Measurements from ENCODE around the gene PDE11A. TPM values are rescaled to one million over a fixed set of nuclear protein-coding genes. Genes with fewer than 3 reads are reported as not detected.

The PDE11A gene
- total and polyA plus RNA-seq, 5 donors from 2014 or later, result not detected

DNA sequence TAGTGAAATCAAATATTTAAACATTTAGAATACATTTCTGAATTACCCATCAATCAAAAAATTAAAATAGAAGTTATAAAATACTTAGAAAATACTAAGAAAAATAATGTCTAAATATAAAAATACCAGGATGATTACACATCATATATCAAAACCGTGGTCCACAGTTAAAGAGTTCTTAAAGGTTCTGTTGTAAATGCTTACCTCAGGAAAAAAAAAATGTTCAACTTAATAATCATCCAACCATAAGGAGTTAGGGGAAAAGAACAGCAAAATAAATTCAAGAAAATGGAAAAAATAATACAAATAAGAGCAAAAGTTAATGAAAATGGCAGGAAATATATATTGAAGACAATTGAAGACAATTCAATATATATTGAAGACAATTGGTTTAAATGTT, 43.2 kb downstream of the PDE11A start:
- Histone ChIP-seq H3K36me3 (ENCODE audit: control insufficient read depth, insufficient read depth, low read length) (no peaks in the 10 kb centered on the region), H3K27me3 (ENCODE audit: control insufficient read depth, insufficient read depth, low read length) (no peaks in the 10 kb centered on the region), H3K4me1 (ENCODE audit: control insufficient read depth, insufficient read depth, low read length, poor library complexity, severe bottlenecking) (no peaks in the 10 kb centered on the region), H3K27ac (ENCODE audit: insufficient read depth, low read length, poor library complexity, severe bottlenecking) (no peak overlapping the region), H3K4me3 (ENCODE audit: low read depth, low read length) (no peak overlapping the region), H3K9me3 (ENCODE audit: control insufficient read depth in 2 of 2, low read length in 2 of 2) (no peaks in the 10 kb centered on the region)
- H3K9me3 Mint-ChIP-seq, result peaks cover 0 to 9% (median 1%) of the 10 kb centered on the region in 7 donors
- H3K4me1 Mint-ChIP-seq, result no peaks in the 10 kb centered on the region
- no peak for ATAC-seq (ENCODE audit: low read depth in 2 of 2)
- no peak overlapping the region for H3K4me3 Mint-ChIP-seq
- no peak for DNase-seq
- no peak overlapping the region for H3K27ac Mint-ChIP-seq
- no peaks in the 10 kb centered on the region for H3K36me3 Mint-ChIP-seq
- H3K27me3 Mint-ChIP-seq, result peaks cover 4% of the 10 kb centered on the region

DNA sequence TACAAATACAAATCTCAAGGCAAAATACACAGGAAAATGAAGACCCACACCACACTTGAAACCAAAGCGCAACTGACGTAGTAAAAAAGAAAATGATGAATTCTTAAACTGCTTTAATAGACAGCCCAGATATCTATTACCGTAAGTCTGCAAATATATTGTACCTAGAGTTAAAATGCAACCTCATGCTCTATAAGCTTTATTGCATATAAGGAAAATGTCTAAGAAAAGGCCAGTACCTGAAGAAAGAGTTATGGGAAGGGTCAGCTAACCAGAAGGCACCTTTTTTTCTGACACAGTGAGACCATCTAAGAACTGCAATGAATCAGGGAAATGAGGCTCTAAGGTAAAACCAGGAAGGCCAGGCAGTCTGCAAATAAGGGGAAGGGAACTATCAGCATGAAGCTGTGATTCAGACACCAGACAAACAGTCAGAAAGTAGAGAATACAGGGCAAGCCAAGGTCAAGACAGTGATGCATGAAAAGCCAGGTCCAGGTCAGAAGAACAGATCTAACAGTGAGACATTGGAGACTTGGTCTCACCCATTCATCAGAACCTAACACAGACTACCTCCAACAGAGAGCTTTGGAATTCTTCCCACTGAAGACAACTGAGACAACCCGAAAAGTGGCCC, 46.9 kb downstream of the PDE11A start:
- peaks cover 0 to 2% (median 0%) of the 10 kb centered on the region in 7 donors for H3K9me3 Mint-ChIP-seq

DNA sequence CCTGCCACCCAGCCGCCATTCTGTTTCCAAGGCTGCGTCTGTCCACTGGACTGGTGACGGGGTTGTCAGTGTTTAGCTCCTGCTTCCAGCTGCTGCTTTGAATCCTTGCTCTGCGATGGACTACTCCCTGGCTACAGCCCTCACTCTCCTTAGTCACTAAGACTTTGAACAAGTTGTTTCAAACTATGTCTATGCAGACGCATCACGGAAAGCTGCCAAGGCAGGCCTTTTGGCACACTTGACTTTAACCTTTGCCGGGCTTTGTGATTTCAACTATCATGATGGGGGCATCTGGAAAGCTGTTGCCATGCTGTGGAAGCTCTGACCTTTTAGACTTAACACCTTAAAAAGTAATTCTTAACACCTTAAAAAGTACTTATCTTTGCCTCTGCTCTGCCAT, 54.4 kb downstream of the PDE11A start:
- DNase-seq (no peak), ATAC-seq (ENCODE audit: low read depth in 2 of 2) (no peak)
- Histone ChIP-seq H3K27ac (ENCODE audit: insufficient read depth, low read length, poor library complexity, severe bottlenecking) (no peak overlapping the region), H3K4me3 (ENCODE audit: low read depth, low read length) (no peak overlapping the region), H3K9me3 (ENCODE audit: control insufficient read depth in 2 of 2, low read length in 2 of 2) (no peaks in the 10 kb centered on the region), H3K27me3 (ENCODE audit: control insufficient read depth, insufficient read depth, low read length) (no peaks in the 10 kb centered on the region), H3K36me3 (ENCODE audit: control insufficient read depth, insufficient read depth, low read length) (no peaks in the 10 kb centered on the region), H3K4me1 (ENCODE audit: control insufficient read depth, insufficient read depth, low read length, poor library complexity, severe bottlenecking) (no peaks in the 10 kb centered on the region)
- Mint-ChIP-seq H3K4me3 (no peak overlapping the region), H3K27me3 (no peaks in the 10 kb centered on the region), H3K9me3 (peaks cover 0 to 2% (median 0%) of the 10 kb centered on the region in 7 donors), H3K4me1 (no peaks in the 10 kb centered on the region), H3K27ac (no peak overlapping the region), H3K36me3 (no peaks in the 10 kb centered on the region)

More for the DNA sequence above, 46.9 kb downstream of the PDE11A start:
- no peak overlapping the region for H3K27ac Mint-ChIP-seq
- no peaks in the 10 kb centered on the region for H3K4me1 Mint-ChIP-seq
- H3K9me3 ChIP-seq (ENCODE audit: control insufficient read depth in 2 of 2, low read length in 2 of 2), result no peaks in the 10 kb centered on the region
- no peaks in the 10 kb centered on the region for H3K36me3 ChIP-seq (ENCODE audit: control insufficient read depth, insufficient read depth, low read length)
- ATAC-seq (ENCODE audit: low read depth in 2 of 2) (no peak), DNase-seq (no peak)
- peaks cover 4% of the 10 kb centered on the region for H3K27me3 Mint-ChIP-seq
- no peak overlapping the region for H3K4me3 Mint-ChIP-seq
- H3K4me1 ChIP-seq (ENCODE audit: control insufficient read depth, insufficient read depth, low read length, poor library complexity, severe bottlenecking), result no peaks in the 10 kb centered on the region
- no peak overlapping the region for H3K27ac ChIP-seq (ENCODE audit: insufficient read depth, low read length, poor library complexity, severe bottlenecking)
- H3K4me3 ChIP-seq (ENCODE audit: low read depth, low read length), result no peak overlapping the region
- no peaks in the 10 kb centered on the region for H3K36me3 Mint-ChIP-seq
- no peaks in the 10 kb centered on the region for H3K27me3 ChIP-seq (ENCODE audit: control insufficient read depth, insufficient read depth, low read length)

DNA sequence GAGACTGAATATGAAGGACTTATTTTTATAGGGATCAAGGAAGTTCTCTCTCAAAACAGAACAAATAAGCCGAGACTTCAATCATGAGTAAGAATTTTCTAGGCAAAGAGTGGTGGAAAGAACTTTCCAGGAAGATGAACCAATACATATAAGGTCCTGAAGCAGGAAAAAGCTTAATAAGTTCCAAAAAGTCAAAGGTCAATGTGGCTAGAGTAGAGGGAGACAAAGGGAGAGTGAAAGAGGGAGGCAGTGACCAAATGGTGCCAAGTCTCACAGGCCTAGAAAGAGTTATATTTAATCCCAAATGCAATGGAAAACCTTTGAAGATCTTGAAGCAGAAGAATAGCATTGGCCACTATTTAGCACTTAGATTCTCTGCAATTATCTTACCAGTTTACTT, 56.0 kb downstream of the PDE11A start:
- H3K9me3 Mint-ChIP-seq, result peaks cover 0 to 2% (median 0%) of the 10 kb centered on the region in 7 donors
- H3K27me3 Mint-ChIP-seq, result no peaks in the 10 kb centered on the region
- Histone ChIP-seq H3K9me3 (ENCODE audit: control insufficient read depth in 2 of 2, low read length in 2 of 2) (no peaks in the 10 kb centered on the region), H3K27me3 (ENCODE audit: control insufficient read depth, insufficient read depth, low read length) (no peaks in the 10 kb centered on the region), H3K27ac (ENCODE audit: insufficient read depth, low read length, poor library complexity, severe bottlenecking) (no peak overlapping the region), H3K4me1 (ENCODE audit: control insufficient read depth, insufficient read depth, low read length, poor library complexity, severe bottlenecking) (no peaks in the 10 kb centered on the region), H3K4me3 (ENCODE audit: low read depth, low read length) (no peak overlapping the region), H3K36me3 (ENCODE audit: control insufficient read depth, insufficient read depth, low read length) (no peaks in the 10 kb centered on the region)
- ATAC-seq (ENCODE audit: low read depth in 2 of 2), result no peak
- H3K36me3 Mint-ChIP-seq, result no peaks in the 10 kb centered on the region
- no peak overlapping the region for H3K4me3 Mint-ChIP-seq
- no peaks in the 10 kb centered on the region for H3K4me1 Mint-ChIP-seq
- no peak overlapping the region for H3K27ac Mint-ChIP-seq
- no peak for DNase-seq

DNA sequence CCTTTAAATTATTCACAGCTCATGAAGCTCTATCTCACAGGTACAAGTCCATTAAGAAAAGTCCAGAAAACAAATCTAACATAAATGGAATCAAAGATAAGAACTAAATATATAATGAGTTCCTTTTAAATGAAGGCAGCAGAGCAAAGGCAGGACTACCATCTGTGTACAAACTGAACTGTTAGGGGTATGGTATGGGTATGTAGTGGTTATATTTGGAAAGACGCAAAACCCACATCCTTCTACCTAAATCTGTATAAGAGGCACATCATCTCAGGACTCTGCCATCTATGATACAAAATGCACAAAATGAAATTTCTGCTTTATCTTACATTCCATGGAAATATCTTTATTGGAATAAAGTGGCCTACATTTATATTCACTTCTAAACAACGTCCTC, 59.9 kb downstream of the PDE11A start:
- Mint-ChIP-seq H3K9me3 (peaks cover 0 to 2% (median 0%) of the 10 kb centered on the region in 7 donors), H3K4me3 (no peak overlapping the region), H3K36me3 (no peaks in the 10 kb centered on the region), H3K27ac (no peak overlapping the region), H3K4me1 (no peaks in the 10 kb centered on the region), H3K27me3 (peaks cover 6% of the 10 kb centered on the region)
- H3K27ac ChIP-seq (ENCODE audit: insufficient read depth, low read length, poor library complexity, severe bottlenecking), result no peak overlapping the region
- H3K9me3 ChIP-seq (ENCODE audit: control insufficient read depth in 2 of 2, low read length in 2 of 2), result no peaks in the 10 kb centered on the region
- H3K4me1 ChIP-seq (ENCODE audit: control insufficient read depth, insufficient read depth, low read length, poor library complexity, severe bottlenecking), result no peaks in the 10 kb centered on the region
- no peak overlapping the region for H3K4me3 ChIP-seq (ENCODE audit: low read depth, low read length)
- H3K27me3 ChIP-seq (ENCODE audit: control insufficient read depth, insufficient read depth, low read length), result no peaks in the 10 kb centered on the region
- DNase-seq, result no peak
- ATAC-seq (ENCODE audit: low read depth in 2 of 2), result no peak
- no peaks in the 10 kb centered on the region for H3K36me3 ChIP-seq (ENCODE audit: control insufficient read depth, insufficient read depth, low read length)

DNA sequence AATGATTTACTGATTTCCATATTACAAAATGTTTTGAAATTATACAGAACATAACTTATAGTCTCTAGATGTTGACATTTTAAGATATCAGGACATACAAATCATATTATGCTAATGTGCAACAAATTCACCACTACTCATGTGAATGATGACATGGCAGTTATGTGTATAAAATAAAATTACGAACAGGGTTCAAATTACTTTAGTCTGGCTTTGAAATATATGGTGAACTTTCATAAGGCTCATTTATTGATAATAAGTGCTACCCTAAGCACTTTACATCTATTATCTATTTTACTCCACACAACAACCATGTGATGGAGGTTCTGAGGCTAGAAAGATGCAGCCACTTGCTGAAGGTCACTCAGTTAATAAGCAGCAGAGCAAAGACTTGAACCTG, 62.8 kb downstream of the PDE11A start:
- H3K4me1 ChIP-seq (ENCODE audit: control insufficient read depth, insufficient read depth, low read length, poor library complexity, severe bottlenecking), result no peaks in the 10 kb centered on the region
- no peak overlapping the region for H3K4me3 ChIP-seq (ENCODE audit: low read depth, low read length)
- H3K27ac Mint-ChIP-seq, result no peak overlapping the region
- H3K27me3 Mint-ChIP-seq, result peaks cover 6% of the 10 kb centered on the region
- H3K27ac ChIP-seq (ENCODE audit: insufficient read depth, low read length, poor library complexity, severe bottlenecking), result no peak overlapping the region
- H3K4me1 Mint-ChIP-seq, result no peaks in the 10 kb centered on the region
- no peaks in the 10 kb centered on the region for H3K9me3 Mint-ChIP-seq
- H3K9me3 ChIP-seq (ENCODE audit: control insufficient read depth in 2 of 2, low read length in 2 of 2), result no peaks in the 10 kb centered on the region
- no peaks in the 10 kb centered on the region for H3K36me3 ChIP-seq (ENCODE audit: control insufficient read depth, insufficient read depth, low read length)
- no peaks in the 10 kb centered on the region for H3K27me3 ChIP-seq (ENCODE audit: control insufficient read depth, insufficient read depth, low read length)
- H3K4me3 Mint-ChIP-seq, result no peak overlapping the region
- DNase-seq, result no peak
- ATAC-seq (ENCODE audit: low read depth in 2 of 2), result no peak
- H3K36me3 Mint-ChIP-seq, result no peaks in the 10 kb centered on the region

DNA sequence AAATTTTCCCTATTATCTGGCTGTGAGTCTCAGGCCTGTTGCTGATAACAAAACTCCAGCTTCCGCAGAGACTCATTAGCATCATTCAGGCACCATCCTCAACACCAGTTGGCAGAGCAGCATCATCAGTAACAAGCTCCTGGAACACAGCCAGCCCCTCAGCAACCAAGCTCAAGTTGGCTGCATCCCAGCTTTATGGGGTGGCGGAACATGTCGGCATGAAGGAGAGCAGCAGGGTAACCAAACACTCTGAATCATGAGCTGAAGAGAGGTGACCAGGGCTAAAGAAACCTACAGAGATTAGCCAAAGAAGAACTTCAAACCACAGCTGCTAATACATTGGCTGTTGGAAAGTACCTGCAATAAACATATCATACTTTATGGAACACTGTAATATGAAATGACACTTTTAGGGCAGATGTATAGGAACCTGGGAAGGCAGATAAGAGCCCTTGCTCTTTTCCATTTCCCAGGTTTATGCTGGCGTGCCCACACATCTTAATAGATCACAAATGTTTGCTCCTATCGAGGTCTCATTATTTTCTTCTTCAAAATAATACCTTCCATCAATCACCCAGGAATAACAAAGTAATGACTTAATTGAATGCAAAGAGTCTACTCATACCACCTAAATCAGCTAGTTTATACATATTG, 63.8 kb downstream of the PDE11A start:
- no peak overlapping the region for H3K27ac Mint-ChIP-seq
- H3K9me3 ChIP-seq (ENCODE audit: control insufficient read depth in 2 of 2, low read length in 2 of 2), result no peaks in the 10 kb centered on the region
- H3K4me1 ChIP-seq (ENCODE audit: control insufficient read depth, insufficient read depth, low read length, poor library complexity, severe bottlenecking), result no peaks in the 10 kb centered on the region
- no peak overlapping the region for H3K4me3 ChIP-seq (ENCODE audit: low read depth, low read length)
- no peak for ATAC-seq (ENCODE audit: low read depth in 2 of 2)
- no peaks in the 10 kb centered on the region for H3K27me3 ChIP-seq (ENCODE audit: control insufficient read depth, insufficient read depth, low read length)
- no peak overlapping the region for H3K4me3 Mint-ChIP-seq
- DNase-seq, result no peak
- peaks cover 0 to 2% (median 0%) of the 10 kb centered on the region in 7 donors for H3K9me3 Mint-ChIP-seq
- no peaks in the 10 kb centered on the region for H3K36me3 Mint-ChIP-seq
- H3K27ac ChIP-seq (ENCODE audit: insufficient read depth, low read length, poor library complexity, severe bottlenecking), result no peak overlapping the region
- H3K27me3 Mint-ChIP-seq, result peaks cover 6% of the 10 kb centered on the region
- no peaks in the 10 kb centered on the region for H3K36me3 ChIP-seq (ENCODE audit: control insufficient read depth, insufficient read depth, low read length)
- no peaks in the 10 kb centered on the region for H3K4me1 Mint-ChIP-seq

DNA sequence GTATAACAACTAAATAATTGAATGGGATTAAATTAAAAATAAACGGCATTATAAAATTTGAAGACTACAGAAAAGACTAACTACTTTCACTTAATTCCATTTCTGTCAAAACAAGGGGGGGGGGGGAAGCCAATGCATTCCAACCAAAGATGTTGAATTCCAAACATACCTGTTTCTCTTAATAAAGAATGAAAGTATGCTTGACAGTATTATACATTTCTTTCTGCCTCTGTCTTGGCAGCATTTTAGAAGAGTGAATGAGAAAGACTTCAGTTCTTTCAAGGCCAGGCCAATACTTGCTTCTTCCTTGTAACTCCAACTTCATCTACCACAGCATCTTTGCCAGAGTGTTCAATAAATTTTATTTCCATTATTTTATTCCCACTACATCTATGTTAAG, 65.9 kb downstream of the PDE11A start:
- Mint-ChIP-seq H3K9me3 (peaks cover 0 to 2% (median 0%) of the 10 kb centered on the region in 7 donors), H3K4me1 (no peaks in the 10 kb centered on the region), H3K4me3 (no peak overlapping the region), H3K27me3 (peaks cover 6% of the 10 kb centered on the region), H3K36me3 (no peaks in the 10 kb centered on the region), H3K27ac (no peak overlapping the region)
- Histone ChIP-seq H3K27me3 (ENCODE audit: control insufficient read depth, insufficient read depth, low read length) (no peaks in the 10 kb centered on the region), H3K4me3 (ENCODE audit: low read depth, low read length) (no peak overlapping the region), H3K36me3 (ENCODE audit: control insufficient read depth, insufficient read depth, low read length) (no peaks in the 10 kb centered on the region), H3K27ac (ENCODE audit: insufficient read depth, low read length, poor library complexity, severe bottlenecking) (no peak overlapping the region), H3K4me1 (ENCODE audit: control insufficient read depth, insufficient read depth, low read length, poor library complexity, severe bottlenecking) (no peaks in the 10 kb centered on the region), H3K9me3 (ENCODE audit: control insufficient read depth in 2 of 2, low read length in 2 of 2) (no peaks in the 10 kb centered on the region)
- ATAC-seq (ENCODE audit: low read depth in 2 of 2), result no peak
- no peak for DNase-seq

Data from CD4-positive, CD25-positive, alpha-beta regulatory T cell (primary cell).